Measurements from ENCODE around the gene LYAR.

DNA sequence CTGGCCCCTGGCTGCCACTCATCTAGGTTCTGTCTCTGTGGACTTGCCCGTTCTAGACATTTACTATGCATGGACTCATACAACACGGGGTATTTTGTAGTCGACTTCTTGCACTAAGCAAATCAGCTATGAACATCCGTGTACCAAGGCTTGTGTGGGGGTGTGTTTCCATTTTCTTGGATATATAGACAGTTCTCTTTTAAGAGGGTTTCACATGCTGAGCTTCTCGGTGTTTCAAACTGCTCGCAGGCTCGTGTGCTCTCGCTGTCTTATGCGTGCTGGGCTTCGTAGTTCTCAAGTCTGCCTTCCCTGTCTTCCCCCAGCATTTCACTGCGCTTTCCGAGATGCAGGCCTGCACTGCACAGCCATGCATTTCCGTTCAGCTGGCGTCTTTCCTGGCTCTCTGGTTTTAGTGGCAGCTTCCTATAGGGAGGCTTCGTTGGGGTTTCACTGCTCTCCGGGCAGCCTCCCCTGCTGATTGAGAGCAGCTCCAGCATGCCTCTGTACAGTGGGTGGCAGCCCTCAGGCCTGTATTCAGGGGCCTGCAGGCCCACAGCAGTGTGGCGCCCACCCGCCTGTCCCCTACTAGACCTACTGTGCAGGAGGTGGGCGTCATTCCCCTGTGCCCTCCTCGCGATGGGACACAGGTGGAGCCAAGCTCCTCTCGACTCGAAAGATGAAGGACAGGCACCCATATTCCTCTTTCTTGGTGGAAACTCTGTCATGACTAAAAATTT is 27.7 kb upstream of the LYAR start:
- TF ChIP-seq CTCF (IDR thresholded peaks at IDR 0.05; ENCODE audit: low read depth, low read length, missing input control) (no peak), TAF1 (conservative IDR thresholded peaks at IDR 0.05) (no peak), RAD21 (IDR thresholded peaks at IDR 0.05) (no peak), YY1 (IDR thresholded peaks at IDR 0.05) (no peak)

Data from liver (tissue), 3 donors.